Prostate gland (tissue), 2 donors: ENCODE measurements around the gene SRM.

Experiments used
- POLR2AphosphoS5 ChIP-seq: sonication (generic); formaldehyde crosslinking; IDR thresholded peaks from one replicate; pipeline ENCODE4 v1.6.1; 2017; ENCODE audit warnings: antibody characterized with exemption
- TF ChIP-seq, protein P1 (sequence below), 4 experiments: fragments of 200-600 bp in 2 of 4; fragments of 450-650 bp in 2 of 4; sonication (generic) in 2 of 4; IDR thresholded peaks; 1 replicate in 3 of 4; 2 replicates in 1 of 4; pipeline ENCODE4 v1.5.1; 2016 to 2019; ENCODE audit warnings: antibody characterized with exemption in 4 of 4, mild to moderate bottlenecking in 2 of 4, moderate library complexity in 2 of 4

GRCh38 chr1:11080931-11081330 is 21.1 kb upstream of the SRM start:
- TF ChIP-seq, protein P1, sequence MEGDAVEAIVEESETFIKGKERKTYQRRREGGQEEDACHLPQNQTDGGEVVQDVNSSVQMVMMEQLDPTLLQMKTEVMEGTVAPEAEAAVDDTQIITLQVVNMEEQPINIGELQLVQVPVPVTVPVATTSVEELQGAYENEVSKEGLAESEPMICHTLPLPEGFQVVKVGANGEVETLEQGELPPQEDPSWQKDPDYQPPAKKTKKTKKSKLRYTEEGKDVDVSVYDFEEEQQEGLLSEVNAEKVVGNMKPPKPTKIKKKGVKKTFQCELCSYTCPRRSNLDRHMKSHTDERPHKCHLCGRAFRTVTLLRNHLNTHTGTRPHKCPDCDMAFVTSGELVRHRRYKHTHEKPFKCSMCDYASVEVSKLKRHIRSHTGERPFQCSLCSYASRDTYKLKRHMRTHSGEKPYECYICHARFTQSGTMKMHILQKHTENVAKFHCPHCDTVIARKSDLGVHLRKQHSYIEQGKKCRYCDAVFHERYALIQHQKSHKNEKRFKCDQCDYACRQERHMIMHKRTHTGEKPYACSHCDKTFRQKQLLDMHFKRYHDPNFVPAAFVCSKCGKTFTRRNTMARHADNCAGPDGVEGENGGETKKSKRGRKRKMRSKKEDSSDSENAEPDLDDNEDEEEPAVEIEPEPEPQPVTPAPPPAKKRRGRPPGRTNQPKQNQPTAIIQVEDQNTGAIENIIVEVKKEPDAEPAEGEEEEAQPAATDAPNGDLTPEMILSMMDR (IDR thresholded peaks at IDR 0.05): no peak
- no peak for TF ChIP-seq POLR2AphosphoS5
